GM23338 (cell line): ENCODE measurements around the gene NTM. TPM values are rescaled to one million over a fixed set of nuclear protein-coding genes. Genes with fewer than 3 reads are reported as not detected.

Experiments used
- ATAC-seq: fragments of 200-7000 bp; cut with Tn5 transposase; 3 replicates; pipeline ENCODE4 v1.9.1; 2020
- DNase-seq: peaks from one replicate; pipeline ENCODE4 v3.0.0-alpha.2; 2015; ENCODE audit warnings: low spot score
- H2AFZ ChIP-seq: fragments of 200-600 bp; sonication (generic); 2 replicates; pipeline ENCODE4 v1.8.0; 2016; ENCODE audit warnings: antibody characterized with exemption, mild to moderate bottlenecking, moderate library complexity
- H3F3A ChIP-seq: fragments of 200-600 bp; sonication (generic); replicated peaks from 2 replicates; pipeline ENCODE4 v1.8.0; 2017; ENCODE audit warnings: antibody characterized with exemption, mixed run types, low read depth
- H3K27ac ChIP-seq: fragments of 200-600 bp; sonication (generic); 2 replicates; pipeline ENCODE4 v1.6.1; 2016; ENCODE audit warnings: low read depth
- H3K27me3 ChIP-seq: fragments of 200-600 bp; sonication (generic); 2 replicates; pipeline ENCODE4 v1.8.0; 2016; ENCODE audit warnings: mild to moderate bottlenecking, mixed run types, moderate library complexity; ENCODE audit not compliant: insufficient read depth
- H3K36me3 ChIP-seq: fragments of 200-600 bp; sonication (generic); 2 replicates; pipeline ENCODE4 v1.8.0; 2016; ENCODE audit warnings: mild to moderate bottlenecking; ENCODE audit not compliant: insufficient read depth
- H3K4me1 ChIP-seq: fragments of 200-600 bp; sonication (generic); 2 replicates; pipeline ENCODE4 v1.8.0; 2016; ENCODE audit warnings: mild to moderate bottlenecking, moderate library complexity; ENCODE audit not compliant: insufficient read depth
- H3K4me2 ChIP-seq: fragments of 200-600 bp; sonication (generic); 2 replicates; pipeline ENCODE4 v1.7.1; 2017; ENCODE audit warnings: mixed run types
- H3K4me3 ChIP-seq: fragments of 200-600 bp; sonication (generic); 2 replicates; pipeline ENCODE4 v1.6.1; 2016; ENCODE audit warnings: mixed run types
- H3K79me2 ChIP-seq: fragments of 200-600 bp; sonication (generic); replicated peaks from 2 replicates; pipeline ENCODE4 v1.8.0; 2017; ENCODE audit warnings: mild to moderate bottlenecking; ENCODE audit not compliant: insufficient read depth
- H3K9me2 ChIP-seq: fragments of 200-600 bp; sonication (generic); 2 replicates; pipeline ENCODE4 v1.8.0; 2017; ENCODE audit not compliant: insufficient read depth
- H4K20me1 ChIP-seq: fragments of 200-600 bp; sonication (generic); replicated peaks from 2 replicates; pipeline ENCODE4 v1.8.0; 2017; ENCODE audit warnings: mild to moderate bottlenecking; ENCODE audit not compliant: insufficient read depth
- H3K27ac Mint-ChIP-seq: 2 replicates; pipeline ENCODE4 v1.8.0; 2020; ENCODE audit warnings: inconsistent platforms, mild to moderate bottlenecking, moderate library complexity, mixed read lengths
- H3K27me3 Mint-ChIP-seq: 3 replicates; pipeline ENCODE4 v1.8.0; 2022; ENCODE audit warnings: low read depth, mild to moderate bottlenecking, moderate library complexity, mixed read lengths, inconsistent platforms; ENCODE audit not compliant: insufficient read depth, poor library complexity
- H3K36me3 Mint-ChIP-seq: 3 replicates; pipeline ENCODE4 v1.8.0; 2021; ENCODE audit warnings: low read depth, mild to moderate bottlenecking, inconsistent platforms, moderate library complexity, mixed read lengths
- H3K4me1 Mint-ChIP-seq: 3 replicates; pipeline ENCODE4 v1.8.0; 2020; ENCODE audit warnings: mild to moderate bottlenecking, inconsistent platforms, mixed read lengths
- H3K4me3 Mint-ChIP-seq: 3 replicates; pipeline ENCODE4 v1.8.0; 2021; ENCODE audit warnings: moderate library complexity, mild to moderate bottlenecking, inconsistent platforms, mixed read lengths
- H3K9me3 Mint-ChIP-seq: 3 replicates; pipeline ENCODE4 v1.8.0; 2020; ENCODE audit warnings: moderate library complexity, mild to moderate bottlenecking, inconsistent platforms, mixed read lengths
- CREB1 ChIP-seq: fragments of 250-450 bp; sonication (Bioruptor Pico); IDR thresholded peaks from 2 replicates; pipeline ENCODE4 v1.5.0; 2020; ENCODE audit warnings: low read depth, mild to moderate bottlenecking, moderate library complexity
- EZH2 ChIP-seq: fragments of 200-600 bp; sonication (generic); IDR thresholded peaks from one replicate; pipeline ENCODE4 v1.8.0; 2017; ENCODE audit warnings: antibody characterized with exemption, mild to moderate bottlenecking, low read depth; ENCODE audit not compliant: unreplicated experiment
- EZH2phosphoT487 ChIP-seq: fragments of 200-600 bp; sonication (generic); IDR thresholded peaks from one replicate; pipeline ENCODE4 v1.8.1; 2018; ENCODE audit warnings: antibody characterized with exemption; ENCODE audit not compliant: unreplicated experiment
- JUNB ChIP-seq: IDR thresholded peaks from one replicate; pipeline ENCODE4 v1.6.1; 2016; ENCODE audit warnings: antibody characterized with exemption; ENCODE audit not compliant: unreplicated experiment
- NANOG ChIP-seq: IDR thresholded peaks from 2 replicates; pipeline ENCODE4 v1.6.1; 2016; ENCODE audit warnings: antibody characterized with exemption, borderline replicate concordance
- POLR2AphosphoS5 ChIP-seq: IDR thresholded peaks from 2 replicates; pipeline ENCODE4 v1.6.1; 2016; ENCODE audit warnings: antibody characterized with exemption, low read depth
- STAT1 ChIP-seq: IDR thresholded peaks from one replicate; pipeline ENCODE4 v1.6.1; 2016; ENCODE audit warnings: antibody characterized with exemption; ENCODE audit not compliant: unreplicated experiment
- ZNF114 ChIP-seq: fragments of 250-450 bp; sonication (Bioruptor Pico); IDR thresholded peaks from 2 replicates; pipeline ENCODE4 v1.5.0; 2020; ENCODE audit warnings: mild to moderate bottlenecking, moderate library complexity
- ZNF331 ChIP-seq: fragments of 250-450 bp; sonication (Bioruptor Pico); IDR thresholded peaks from 2 replicates; pipeline ENCODE4 v1.5.0; 2020; ENCODE audit warnings: low read depth, mild to moderate bottlenecking, moderate library complexity
- polyA plus RNA-seq: library from polyadenylated mRNA; unstranded; fragments of >200 nt; fragmentation: Nextera tagmentation; extraction: Ambion mirVana; gene quantifications from 2 replicates; pipeline ENCODE4 v1.2.1, GENCODE V29; 2016
- total RNA-seq: library from RNA; depleted of rRNA; stranded (reverse); fragments of >200 nt; shearing (Covaris generic); gene quantifications from 2 replicates; pipeline ENCODE4 v1.2.3, GENCODE V29; 2014
- TF ChIP-seq, protein P1 (sequence below): fragments of 250-450 bp; sonication (Bioruptor Pico); IDR thresholded peaks from 2 replicates; pipeline ENCODE4 v1.5.0; 2020; ENCODE audit warnings: mild to moderate bottlenecking, moderate library complexity
- TF ChIP-seq, protein P2 (sequence below), 2 experiments: fragments of 200-600 bp in 1 of 2; sonication (generic) in 1 of 2; conservative IDR thresholded peaks; 2 replicates each; pipeline versions ENCODE4 v1.5.1 to v1.6.1; 2016 to 2017; ENCODE audit warnings: antibody characterized with exemption in 2 of 2, low read depth in 2 of 2, mild to moderate bottlenecking in 2 of 2, moderate library complexity in 1 of 2
- TF ChIP-seq, protein P3 (sequence below): IDR thresholded peaks from 2 replicates; pipeline ENCODE4 v1.6.1; 2016; ENCODE audit warnings: antibody characterized with exemption
- TF ChIP-seq, protein P4 (sequence below): IDR thresholded peaks from one replicate; pipeline ENCODE4 v1.6.1; 2018; ENCODE audit warnings: antibody characterized with exemption; ENCODE audit not compliant: unreplicated experiment

The NTM gene
- total and polyA plus RNA-seq, 2 experiments from 2014 or later = 10.6 to 14.6 TPM

DNA sequence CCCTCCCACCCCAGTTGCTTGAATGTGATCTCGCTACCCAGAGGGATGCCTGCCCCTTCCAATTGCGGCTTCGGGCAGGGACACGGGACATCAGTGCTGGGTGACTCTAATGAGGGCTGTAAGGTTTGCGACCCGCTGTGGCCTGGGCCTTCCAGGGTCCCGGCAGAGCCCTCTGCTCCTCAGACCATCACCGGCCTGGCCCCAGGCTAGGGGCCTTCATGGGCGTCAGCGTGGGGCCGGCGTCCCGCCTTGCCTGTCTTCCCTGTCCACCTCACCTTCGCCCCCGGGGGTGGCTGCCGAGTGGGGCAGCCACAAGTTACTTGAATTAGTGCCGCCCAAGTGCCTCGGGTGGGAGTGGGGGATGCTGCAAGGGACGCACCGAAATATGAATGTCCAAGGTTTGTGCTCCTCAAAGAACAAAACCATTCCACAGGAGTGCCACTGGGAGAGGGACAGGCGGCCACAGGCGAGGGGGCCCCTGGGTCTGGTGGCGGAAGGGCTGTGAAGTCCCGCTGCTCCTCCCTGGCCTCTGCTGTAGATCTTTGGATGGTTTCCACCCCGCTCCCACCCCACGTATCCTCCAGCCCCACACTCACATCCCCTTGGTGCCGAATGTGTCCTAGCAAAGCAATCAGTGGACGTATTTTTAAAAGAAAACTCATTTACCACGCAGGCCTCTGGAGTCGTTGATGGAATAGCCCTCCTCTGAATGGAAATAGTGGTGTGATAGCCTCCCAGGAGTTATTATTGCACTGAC lies 317.1 kb downstream of the NTM start:
- no peaks in the 10 kb centered on the region for H3K4me1 ChIP-seq
- Mint-ChIP-seq H3K9me3 (no peaks in the 10 kb centered on the region), H3K4me1 (peaks cover 11% of the 10 kb centered on the region), H3K27ac (no peak overlapping the region), H3K4me3 (no peak overlapping the region), H3K27me3 (peaks cover 17% of the 10 kb centered on the region), H3K36me3 (no peaks in the 10 kb centered on the region)
- DNase-seq (no peak), ATAC-seq (no peak)
- H3K27me3 ChIP-seq = peaks cover 8% of the 10 kb centered on the region
- H3K4me3 ChIP-seq = no peak overlapping the region
- H3K4me2 ChIP-seq = no peak overlapping the region
- TF ChIP-seq EZH2phosphoT487 (no peak), ZNF114 (CRISPR knock-in tag) (no peak), STAT1 (no peak), EZH2 (no peak), ZNF331 (CRISPR knock-in tag) (no peak), POLR2AphosphoS5 (no peak), NANOG (no peak), JUNB (no peak), CREB1 (CRISPR knock-in tag) (no peak)
- TF ChIP-seq, protein P1, sequence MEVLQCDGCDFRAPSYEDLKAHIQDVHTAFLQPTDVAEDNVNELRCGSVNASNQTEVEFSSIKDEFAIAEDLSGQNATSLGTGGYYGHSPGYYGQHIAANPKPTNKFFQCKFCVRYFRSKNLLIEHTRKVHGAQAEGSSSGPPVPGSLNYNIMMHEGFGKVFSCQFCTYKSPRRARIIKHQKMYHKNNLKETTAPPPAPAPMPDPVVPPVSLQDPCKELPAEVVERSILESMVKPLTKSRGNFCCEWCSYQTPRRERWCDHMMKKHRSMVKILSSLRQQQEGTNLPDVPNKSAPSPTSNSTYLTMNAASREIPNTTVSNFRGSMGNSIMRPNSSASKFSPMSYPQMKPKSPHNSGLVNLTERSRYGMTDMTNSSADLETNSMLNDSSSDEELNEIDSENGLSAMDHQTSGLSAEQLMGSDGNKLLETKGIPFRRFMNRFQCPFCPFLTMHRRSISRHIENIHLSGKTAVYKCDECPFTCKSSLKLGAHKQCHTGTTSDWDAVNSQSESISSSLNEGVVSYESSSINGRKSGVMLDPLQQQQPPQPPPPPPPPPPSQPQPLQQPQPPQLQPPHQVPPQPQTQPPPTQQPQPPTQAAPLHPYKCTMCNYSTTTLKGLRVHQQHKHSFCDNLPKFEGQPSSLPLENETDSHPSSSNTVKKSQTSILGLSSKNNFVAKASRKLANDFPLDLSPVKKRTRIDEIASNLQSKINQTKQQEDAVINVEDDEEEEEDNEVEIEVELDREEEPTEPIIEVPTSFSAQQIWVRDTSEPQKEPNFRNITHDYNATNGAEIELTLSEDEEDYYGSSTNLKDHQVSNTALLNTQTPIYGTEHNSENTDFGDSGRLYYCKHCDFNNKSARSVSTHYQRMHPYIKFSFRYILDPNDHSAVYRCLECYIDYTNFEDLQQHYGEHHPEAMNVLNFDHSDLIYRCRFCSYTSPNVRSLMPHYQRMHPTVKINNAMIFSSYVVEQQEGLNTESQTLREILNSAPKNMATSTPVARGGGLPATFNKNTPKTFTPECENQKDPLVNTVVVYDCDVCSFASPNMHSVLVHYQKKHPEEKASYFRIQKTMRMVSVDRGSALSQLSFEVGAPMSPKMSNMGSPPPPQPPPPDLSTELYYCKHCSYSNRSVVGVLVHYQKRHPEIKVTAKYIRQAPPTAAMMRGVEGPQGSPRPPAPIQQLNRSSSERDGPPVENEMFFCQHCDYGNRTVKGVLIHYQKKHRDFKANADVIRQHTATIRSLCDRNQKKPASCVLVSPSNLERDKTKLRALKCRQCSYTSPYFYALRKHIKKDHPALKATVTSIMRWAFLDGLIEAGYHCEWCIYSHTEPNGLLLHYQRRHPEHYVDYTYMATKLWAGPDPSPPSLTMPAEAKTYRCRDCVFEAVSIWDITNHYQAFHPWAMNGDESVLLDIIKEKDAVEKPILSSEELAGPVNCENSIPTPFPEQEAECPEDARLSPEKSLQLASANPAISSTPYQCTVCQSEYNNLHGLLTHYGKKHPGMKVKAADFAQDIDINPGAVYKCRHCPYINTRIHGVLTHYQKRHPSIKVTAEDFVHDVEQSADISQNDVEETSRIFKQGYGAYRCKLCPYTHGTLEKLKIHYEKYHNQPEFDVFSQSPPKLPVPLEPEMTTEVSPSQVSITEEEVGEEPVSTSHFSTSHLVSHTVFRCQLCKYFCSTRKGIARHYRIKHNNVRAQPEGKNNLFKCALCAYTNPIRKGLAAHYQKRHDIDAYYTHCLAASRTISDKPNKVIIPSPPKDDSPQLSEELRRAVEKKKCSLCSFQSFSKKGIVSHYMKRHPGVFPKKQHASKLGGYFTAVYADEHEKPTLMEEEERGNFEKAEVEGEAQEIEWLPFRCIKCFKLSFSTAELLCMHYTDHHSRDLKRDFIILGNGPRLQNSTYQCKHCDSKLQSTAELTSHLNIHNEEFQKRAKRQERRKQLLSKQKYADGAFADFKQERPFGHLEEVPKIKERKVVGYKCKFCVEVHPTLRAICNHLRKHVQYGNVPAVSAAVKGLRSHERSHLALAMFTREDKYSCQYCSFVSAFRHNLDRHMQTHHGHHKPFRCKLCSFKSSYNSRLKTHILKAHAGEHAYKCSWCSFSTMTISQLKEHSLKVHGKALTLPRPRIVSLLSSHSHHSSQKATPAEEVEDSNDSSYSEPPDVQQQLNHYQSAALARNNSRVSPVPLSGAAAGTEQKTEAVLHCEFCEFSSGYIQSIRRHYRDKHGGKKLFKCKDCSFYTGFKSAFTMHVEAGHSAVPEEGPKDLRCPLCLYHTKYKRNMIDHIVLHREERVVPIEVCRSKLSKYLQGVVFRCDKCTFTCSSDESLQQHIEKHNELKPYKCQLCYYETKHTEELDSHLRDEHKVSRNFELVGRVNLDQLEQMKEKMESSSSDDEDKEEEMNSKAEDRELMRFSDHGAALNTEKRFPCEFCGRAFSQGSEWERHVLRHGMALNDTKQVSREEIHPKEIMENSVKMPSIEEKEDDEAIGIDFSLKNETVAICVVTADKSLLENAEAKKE (CRISPR knock-in tag) = no peak
- TF ChIP-seq, protein P2, sequence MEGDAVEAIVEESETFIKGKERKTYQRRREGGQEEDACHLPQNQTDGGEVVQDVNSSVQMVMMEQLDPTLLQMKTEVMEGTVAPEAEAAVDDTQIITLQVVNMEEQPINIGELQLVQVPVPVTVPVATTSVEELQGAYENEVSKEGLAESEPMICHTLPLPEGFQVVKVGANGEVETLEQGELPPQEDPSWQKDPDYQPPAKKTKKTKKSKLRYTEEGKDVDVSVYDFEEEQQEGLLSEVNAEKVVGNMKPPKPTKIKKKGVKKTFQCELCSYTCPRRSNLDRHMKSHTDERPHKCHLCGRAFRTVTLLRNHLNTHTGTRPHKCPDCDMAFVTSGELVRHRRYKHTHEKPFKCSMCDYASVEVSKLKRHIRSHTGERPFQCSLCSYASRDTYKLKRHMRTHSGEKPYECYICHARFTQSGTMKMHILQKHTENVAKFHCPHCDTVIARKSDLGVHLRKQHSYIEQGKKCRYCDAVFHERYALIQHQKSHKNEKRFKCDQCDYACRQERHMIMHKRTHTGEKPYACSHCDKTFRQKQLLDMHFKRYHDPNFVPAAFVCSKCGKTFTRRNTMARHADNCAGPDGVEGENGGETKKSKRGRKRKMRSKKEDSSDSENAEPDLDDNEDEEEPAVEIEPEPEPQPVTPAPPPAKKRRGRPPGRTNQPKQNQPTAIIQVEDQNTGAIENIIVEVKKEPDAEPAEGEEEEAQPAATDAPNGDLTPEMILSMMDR (conservative IDR thresholded peaks at IDR 0.05; ENCODE audit: low read depth in 2 of 2) = no peak
- TF ChIP-seq, protein P3, sequence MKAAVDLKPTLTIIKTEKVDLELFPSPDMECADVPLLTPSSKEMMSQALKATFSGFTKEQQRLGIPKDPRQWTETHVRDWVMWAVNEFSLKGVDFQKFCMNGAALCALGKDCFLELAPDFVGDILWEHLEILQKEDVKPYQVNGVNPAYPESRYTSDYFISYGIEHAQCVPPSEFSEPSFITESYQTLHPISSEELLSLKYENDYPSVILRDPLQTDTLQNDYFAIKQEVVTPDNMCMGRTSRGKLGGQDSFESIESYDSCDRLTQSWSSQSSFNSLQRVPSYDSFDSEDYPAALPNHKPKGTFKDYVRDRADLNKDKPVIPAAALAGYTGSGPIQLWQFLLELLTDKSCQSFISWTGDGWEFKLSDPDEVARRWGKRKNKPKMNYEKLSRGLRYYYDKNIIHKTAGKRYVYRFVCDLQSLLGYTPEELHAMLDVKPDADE = no peak
- TF ChIP-seq, protein P4, sequence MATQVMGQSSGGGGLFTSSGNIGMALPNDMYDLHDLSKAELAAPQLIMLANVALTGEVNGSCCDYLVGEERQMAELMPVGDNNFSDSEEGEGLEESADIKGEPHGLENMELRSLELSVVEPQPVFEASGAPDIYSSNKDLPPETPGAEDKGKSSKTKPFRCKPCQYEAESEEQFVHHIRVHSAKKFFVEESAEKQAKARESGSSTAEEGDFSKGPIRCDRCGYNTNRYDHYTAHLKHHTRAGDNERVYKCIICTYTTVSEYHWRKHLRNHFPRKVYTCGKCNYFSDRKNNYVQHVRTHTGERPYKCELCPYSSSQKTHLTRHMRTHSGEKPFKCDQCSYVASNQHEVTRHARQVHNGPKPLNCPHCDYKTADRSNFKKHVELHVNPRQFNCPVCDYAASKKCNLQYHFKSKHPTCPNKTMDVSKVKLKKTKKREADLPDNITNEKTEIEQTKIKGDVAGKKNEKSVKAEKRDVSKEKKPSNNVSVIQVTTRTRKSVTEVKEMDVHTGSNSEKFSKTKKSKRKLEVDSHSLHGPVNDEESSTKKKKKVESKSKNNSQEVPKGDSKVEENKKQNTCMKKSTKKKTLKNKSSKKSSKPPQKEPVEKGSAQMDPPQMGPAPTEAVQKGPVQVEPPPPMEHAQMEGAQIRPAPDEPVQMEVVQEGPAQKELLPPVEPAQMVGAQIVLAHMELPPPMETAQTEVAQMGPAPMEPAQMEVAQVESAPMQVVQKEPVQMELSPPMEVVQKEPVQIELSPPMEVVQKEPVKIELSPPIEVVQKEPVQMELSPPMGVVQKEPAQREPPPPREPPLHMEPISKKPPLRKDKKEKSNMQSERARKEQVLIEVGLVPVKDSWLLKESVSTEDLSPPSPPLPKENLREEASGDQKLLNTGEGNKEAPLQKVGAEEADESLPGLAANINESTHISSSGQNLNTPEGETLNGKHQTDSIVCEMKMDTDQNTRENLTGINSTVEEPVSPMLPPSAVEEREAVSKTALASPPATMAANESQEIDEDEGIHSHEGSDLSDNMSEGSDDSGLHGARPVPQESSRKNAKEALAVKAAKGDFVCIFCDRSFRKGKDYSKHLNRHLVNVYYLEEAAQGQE = no peak
- H4K20me1 ChIP-seq = no peaks in the 10 kb centered on the region
- H3K36me3 ChIP-seq = no peaks in the 10 kb centered on the region
- H3K27ac ChIP-seq = no peak overlapping the region
- H3F3A ChIP-seq = no peaks in the 10 kb centered on the region
- no peaks in the 10 kb centered on the region for H3K79me2 ChIP-seq
- no peaks in the 10 kb centered on the region for H3K9me2 ChIP-seq
- H2AFZ ChIP-seq = no peak overlapping the region
